GM23248 (cell line): ENCODE measurements around the gene ZFPL1. TPM values are rescaled to one million over a fixed set of nuclear protein-coding genes. Genes with fewer than 3 reads are reported as not detected.
"Not testable (repeated sequence)": the region's sequence is repeated elsewhere in the genome, so short reads cannot be mapped to it uniquely, and the experiment has no call there.

Experiments used
- DNase-seq: peaks from one replicate; pipeline ENCODE4 v3.0.0-alpha.2; 2015
- H2AFZ ChIP-seq: fragments of 200-600 bp; sonication (generic); 2 replicates; pipeline ENCODE4 v1.6.1; 2016; ENCODE audit warnings: antibody characterized with exemption
- H3F3A ChIP-seq: fragments of 200-600 bp; sonication (generic); 2 replicates; pipeline ENCODE4 v1.6.1; 2016; ENCODE audit warnings: mild to moderate bottlenecking, antibody characterized with exemption, mixed run types; ENCODE audit not compliant: insufficient read depth
- H3K27ac ChIP-seq: fragments of 200-600 bp; sonication (generic); 2 replicates; pipeline ENCODE4 v1.5.1; 2016; ENCODE audit warnings: mild to moderate bottlenecking
- H3K27me3 ChIP-seq: fragments of 200-600 bp; sonication (generic); replicated peaks from 2 replicates; pipeline ENCODE4 v1.6.1; 2016; ENCODE audit warnings: mild to moderate bottlenecking; ENCODE audit not compliant: insufficient read depth
- H3K36me3 ChIP-seq: fragments of 200-600 bp; sonication (generic); 2 replicates; pipeline ENCODE4 v1.6.1; 2016; ENCODE audit warnings: low read depth, mild to moderate bottlenecking
- H3K4me1 ChIP-seq: fragments of 200-600 bp; sonication (generic); 2 replicates; pipeline ENCODE4 v1.6.1; 2016; ENCODE audit warnings: mild to moderate bottlenecking; ENCODE audit not compliant: insufficient read depth
- H3K4me2 ChIP-seq: fragments of 200-600 bp; sonication (generic); one replicate; pipeline ENCODE4 v1.6.1; 2016; ENCODE audit warnings: mild to moderate bottlenecking; ENCODE audit not compliant: unreplicated experiment
- H3K4me3 ChIP-seq: fragments of 200-600 bp; sonication (generic); 2 replicates; pipeline ENCODE4 v1.5.1; 2016; ENCODE audit warnings: mild to moderate bottlenecking
- H3K79me2 ChIP-seq: fragments of 200-600 bp; sonication (generic); 2 replicates; pipeline ENCODE4 v1.6.1; 2016; ENCODE audit warnings: mild to moderate bottlenecking; ENCODE audit not compliant: insufficient read depth
- H3K9ac ChIP-seq: fragments of 200-600 bp; sonication (generic); 2 replicates; pipeline ENCODE4 v1.6.1; 2016; ENCODE audit warnings: mild to moderate bottlenecking
- H3K9me2 ChIP-seq: fragments of 200-600 bp; sonication (generic); 2 replicates; pipeline ENCODE4 v1.6.1; 2016; ENCODE audit warnings: mixed run types, mild to moderate bottlenecking, moderate library complexity; ENCODE audit not compliant: insufficient read depth
- H3K9me3 ChIP-seq: fragments of 200-600 bp; sonication (generic); one replicate; pipeline ENCODE4 v1.6.1; 2017; ENCODE audit warnings: low read depth
- H4K20me1 ChIP-seq: fragments of 200-600 bp; sonication (generic); 2 replicates; pipeline ENCODE4 v1.6.0; 2016; ENCODE audit not compliant: insufficient read depth
- EZH2 ChIP-seq: fragments of 200-600 bp; sonication (generic); IDR thresholded peaks from 2 replicates; pipeline ENCODE4 v1.6.1; 2018; ENCODE audit warnings: antibody characterized with exemption, mild to moderate bottlenecking; ENCODE audit not compliant: insufficient read depth, poor library complexity, severe bottlenecking
- EZH2phosphoT487 ChIP-seq: fragments of 200-600 bp; sonication (generic); IDR thresholded peaks from 2 replicates; pipeline ENCODE4 v1.6.1; 2018; ENCODE audit warnings: antibody characterized with exemption, moderate library complexity, mild to moderate bottlenecking, low read depth; ENCODE audit not compliant: insufficient read depth
- WGBS, 2 experiments: methylation state at CpG; one replicate each; pipeline ENCODE4 v1.1.6; 2015 to 2017; ENCODE audit warnings: low lambda C conversion rate in 2 of 2, low coverage in 1 of 2; ENCODE audit errors: missing lambda C conversion rate in 2 of 2; 5-methylcytosine and 5-hydroxymethylcytosine counted together
- in situ Hi-C: fragments of 300-500 bp; cut with MboI; formaldehyde crosslinking; loops from 2 replicates; pipeline ENCODE4 v1.15.0; 2020
- polyA plus RNA-seq: library from polyadenylated mRNA; unstranded; fragments of >200 nt; fragmentation: Nextera tagmentation; extraction: Ambion mirVana; gene quantifications from 2 replicates; pipeline ENCODE4 v1.2.1, GENCODE V29; 2016
- total RNA-seq: library from RNA; depleted of rRNA; stranded (reverse); fragments of >200 nt; shearing (Covaris generic); gene quantifications from 2 replicates; pipeline ENCODE4 v1.2.3, GENCODE V29; 2014

ZFPL1 gene
- total and polyA plus RNA-seq, 2 experiments from 2014 or later, result 55.2 to 64.9 TPM

GRCh38 chr11:65117206-65118096 lies 33.4 kb downstream of the ZFPL1 start, which contains the start of gene ZNHIT2:
ZNHIT2 (minus strand) TSS chr11:65117701; CDS start chr11:65117653, 48 bp downstream.
- 0 to 1% methylated on average over 71 to 89 of the region's 89 CpGs for WGBS, 2 experiments
- peak within 1 kb of the TSS; percentile 84 for H3K4me2 ChIP-seq
- peak within 1 kb of the TSS; percentile 94 for H3K27ac ChIP-seq
- H3K4me3 ChIP-seq, result peak within 1 kb of the TSS; percentile 84
- H4K20me1 ChIP-seq, result no peaks in the 10 kb centered on the region
- no peaks in the 10 kb centered on the region for H3K9me2 ChIP-seq
- in situ Hi-C loops, result no loop called here
- H2AFZ ChIP-seq, result peak within 1 kb of the TSS; percentile 53
- peaks cover 17% of the 10 kb centered on the region for H3K4me1 ChIP-seq
- H3K27me3 ChIP-seq, result no peaks in the 10 kb centered on the region
- TF ChIP-seq EZH2phosphoT487, result no peak
- TF ChIP-seq EZH2, result no peak
- H3K36me3 ChIP-seq, result peaks cover 25% of the 10 kb centered on the region
- H3K9me3 ChIP-seq, result no peaks in the 10 kb centered on the region
- peak; percentile 99 for DNase-seq
- H3K9ac ChIP-seq, result peak within 1 kb of the TSS; percentile 96
- H3K79me2 ChIP-seq, result peaks cover 51% of the 10 kb centered on the region
- H3F3A ChIP-seq, result peaks cover 35% of the 10 kb centered on the region

- no peak overlapping the region for H3K4me3 ChIP-seq
- no peak overlapping the region for H3K4me2 ChIP-seq
- H3K9me2 ChIP-seq, result no peaks in the 10 kb centered on the region
- H3K9me3 ChIP-seq, result no peaks in the 10 kb centered on the region
- H3K4me1 ChIP-seq, result peaks cover 21% of the 10 kb centered on the region
- TF ChIP-seq EZH2phosphoT487 (no peak), EZH2 (no peak)
- 79 to 80% methylated on average over 18 of the region's 18 CpGs for WGBS, 2 experiments
- H3K27ac ChIP-seq, result peak overlapping the region; percentile 12
- no peaks in the 10 kb centered on the region for H4K20me1 ChIP-seq
- peaks cover 59% of the 10 kb centered on the region for H3K79me2 ChIP-seq
- peaks cover 25% of the 10 kb centered on the region for H3K36me3 ChIP-seq
- H2AFZ ChIP-seq, result no peak overlapping the region
- no peaks in the 10 kb centered on the region for H3K27me3 ChIP-seq
- DNase-seq, result no peak
- peaks cover 40% of the 10 kb centered on the region for H3F3A ChIP-seq
- peak overlapping the region; percentile 11; the same call in 1 of the 2 replicates for H3K9ac ChIP-seq
- in situ Hi-C loops, result no loop called here
Observed at GRCh38 chr11:65118097-65118837, 34.2 kb downstream of the ZFPL1 start.

GRCh38 chr11:65118891-65119669 lies 35.1 kb downstream of the ZFPL1 start:
- peaks cover 40% of the 10 kb centered on the region for H3F3A ChIP-seq
- peaks cover 67% of the 10 kb centered on the region for H3K79me2 ChIP-seq
- H3K9me3 ChIP-seq, H3K27me3 ChIP-seq, in situ Hi-C loops, H3K4me3 ChIP-seq, H3K9me2 ChIP-seq, DNase-seq, H2AFZ ChIP-seq, H4K20me1 ChIP-seq, H3K4me2 ChIP-seq: not testable (repeated sequence)
- H3K4me1 ChIP-seq, result peaks cover 22% of the 10 kb centered on the region
- 0 out of 2 replicates have a peak overlapping the region, but pooled peaks have one; percentile 96 for H3K9ac ChIP-seq
- peak overlapping the region; percentile 12 for H3K27ac ChIP-seq
- H3K36me3 ChIP-seq, result peaks cover 25% of the 10 kb centered on the region
- 82 to 84% methylated on average over 18 of the region's 18 CpGs for WGBS, 2 experiments

GRCh38 chr11:65119670-65119995 lies 35.6 kb downstream of the ZFPL1 start:
- no peaks in the 10 kb centered on the region for H4K20me1 ChIP-seq
- H3K9me2 ChIP-seq, result no peaks in the 10 kb centered on the region
- in situ Hi-C loops, result no loop called here
- peaks cover 25% of the 10 kb centered on the region for H3K36me3 ChIP-seq
- no peak overlapping the region for H2AFZ ChIP-seq
- peaks cover 22% of the 10 kb centered on the region for H3K4me1 ChIP-seq
- TF ChIP-seq EZH2 (no peak), EZH2phosphoT487 (no peak)
- no peak for DNase-seq
- H3K27me3 ChIP-seq, result no peaks in the 10 kb centered on the region
- H3K27ac ChIP-seq, result peak overlapping the region; percentile 16; the same call in 1 of the 2 replicates
- H3K4me2 ChIP-seq, result no peak overlapping the region
- H3K9ac ChIP-seq, result 0 out of 2 replicates have a peak overlapping the region, but pooled peaks have one; percentile 96
- H3K9me3 ChIP-seq, result no peaks in the 10 kb centered on the region
- peaks cover 73% of the 10 kb centered on the region for H3K79me2 ChIP-seq
- no peak overlapping the region for H3K4me3 ChIP-seq
- H3F3A ChIP-seq, result peaks cover 40% of the 10 kb centered on the region
